AG09319 (cell line): Measurements from ENCODE around the gene SHISA4.
"Not testable (repeated sequence)": the region's sequence is repeated elsewhere in the genome, so short reads cannot be mapped to it uniquely, and the experiment has no call there.

Source experiments
- DNase-seq: peaks from one replicate; pipeline ENCODE4 v3.0.0-alpha.2; 2010; ENCODE audit warnings: low read depth; ENCODE audit errors: extremely low read depth
- CTCF ChIP-seq: IDR thresholded peaks from 2 replicates; pipeline ENCODE4 v1.5.1; 2011; ENCODE audit warnings: low read depth, mild to moderate bottlenecking, inconsistent platforms, low read length, moderate library complexity

SHISA4 gene, protein sequence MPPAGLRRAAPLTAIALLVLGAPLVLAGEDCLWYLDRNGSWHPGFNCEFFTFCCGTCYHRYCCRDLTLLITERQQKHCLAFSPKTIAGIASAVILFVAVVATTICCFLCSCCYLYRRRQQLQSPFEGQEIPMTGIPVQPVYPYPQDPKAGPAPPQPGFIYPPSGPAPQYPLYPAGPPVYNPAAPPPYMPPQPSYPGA

DNA sequence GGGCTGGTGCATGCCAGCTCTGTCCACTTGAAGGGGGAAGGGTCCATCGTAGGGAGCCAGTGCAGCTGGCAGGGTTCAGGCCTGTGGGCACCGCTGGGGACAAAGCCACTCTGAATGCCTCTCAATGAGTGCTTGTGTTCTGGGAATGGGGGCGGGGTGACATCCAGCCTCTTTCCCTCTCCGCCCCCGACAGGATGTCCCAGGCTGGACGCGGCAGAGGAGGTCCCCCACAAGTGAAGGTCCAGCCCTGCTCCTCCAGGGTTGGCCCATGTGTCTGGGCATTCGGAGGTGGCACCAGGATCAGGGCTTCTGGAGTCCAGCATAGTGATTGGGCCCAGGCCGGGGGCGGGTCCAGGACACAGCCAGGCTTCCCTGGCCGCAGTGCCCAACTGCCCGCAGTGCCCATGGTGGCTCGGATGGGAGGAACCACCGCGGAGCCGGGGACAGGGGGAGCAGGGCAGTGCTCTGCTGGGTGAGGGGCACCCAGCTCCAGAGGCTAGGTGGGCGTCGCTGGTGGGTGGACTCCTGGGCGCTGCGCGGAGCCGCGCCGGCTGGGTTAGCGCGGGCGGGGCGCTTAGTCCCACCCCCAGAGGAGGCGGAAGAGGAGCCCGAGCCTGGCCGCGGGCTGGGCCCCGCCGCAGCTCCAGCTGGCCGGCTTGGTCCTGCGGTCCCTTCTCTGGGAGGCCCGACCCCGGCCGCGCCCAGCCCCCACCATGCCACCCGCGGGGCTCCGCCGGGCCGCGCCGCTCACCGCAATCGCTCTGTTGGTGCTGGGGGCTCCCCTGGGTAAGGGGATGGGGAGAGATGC is at the start of gene SHISA4:
Gene SHISA4, plus strand, starts transcription at position 617 of the 808 bp plus-strand sequence. Its CDS starts 97 bp downstream, at position 714.
- DNase-seq = peak; percentile 32
- no peak for TF ChIP-seq CTCF

GRCh38 chr1:201839089-201839488 is 49.6 kb upstream of the SHISA4 start:
- DNase-seq = not testable (repeated sequence)

- no peak for TF ChIP-seq CTCF
- DNase-seq = no peak
These were observed 48.6 kb upstream of the SHISA4 start for GRCh38 chr1:201840055-201840454.

GRCh38 chr1:201840490-201840889 is 48.2 kb upstream of the SHISA4 start:
- TF ChIP-seq CTCF = no peak
- DNase-seq = no peak

DNA sequence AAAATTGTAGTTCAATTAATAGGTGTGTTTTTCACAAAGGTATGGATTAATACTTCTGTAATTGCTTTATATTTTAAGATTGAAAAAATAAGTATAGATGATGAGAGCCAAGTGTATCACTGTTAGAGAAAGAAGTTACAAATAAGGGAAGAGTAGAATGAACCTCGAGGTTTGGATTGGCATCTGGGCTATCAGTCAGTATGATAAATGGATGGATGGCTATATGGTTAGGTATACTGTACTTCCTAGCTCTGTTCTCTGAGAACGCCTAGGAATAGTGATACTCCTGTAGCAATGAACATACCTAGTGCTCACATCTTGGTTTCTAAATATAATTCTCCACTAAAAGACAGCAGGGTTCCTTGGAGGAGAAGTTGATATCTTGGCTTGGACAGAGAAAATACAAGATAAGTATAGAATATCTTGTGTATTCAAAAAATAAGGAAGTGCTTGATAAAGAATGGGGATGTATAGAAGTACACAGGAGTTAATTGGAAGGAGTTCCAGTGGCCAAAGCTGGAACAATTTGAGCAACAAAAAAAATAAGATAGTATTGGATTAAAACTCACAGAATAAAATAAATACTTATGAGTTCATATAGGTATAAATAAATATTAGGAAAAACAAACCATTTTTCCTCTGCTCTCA is 47.3 kb upstream of the SHISA4 start:
- TF ChIP-seq CTCF = no peak
- DNase-seq = no peak

DNA sequence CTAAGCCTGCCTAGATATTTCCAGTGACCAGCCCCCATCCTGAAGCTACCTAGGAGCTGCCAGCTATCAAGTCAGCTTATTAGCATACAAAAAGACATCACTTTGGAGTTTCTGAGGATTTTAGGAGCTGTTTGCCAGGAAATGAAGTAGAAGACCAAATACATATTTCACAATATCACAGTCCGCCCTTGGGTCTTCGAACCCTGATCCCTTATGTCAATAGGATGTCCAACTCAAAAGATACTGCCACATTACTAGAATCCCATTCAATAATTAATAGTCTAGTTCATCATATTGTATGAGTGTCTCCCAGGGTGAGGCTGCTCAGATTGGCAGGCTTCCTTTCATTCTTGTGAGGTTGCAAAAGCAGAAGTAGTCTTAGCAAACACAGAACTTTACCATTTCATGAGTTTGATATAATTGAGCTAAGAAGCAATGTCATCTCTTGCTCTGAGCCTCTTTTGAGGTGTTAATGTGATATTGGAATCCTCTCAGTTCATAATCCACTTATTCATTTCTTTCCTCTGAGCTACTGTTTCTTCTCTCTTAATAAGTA is 46.1 kb upstream of the SHISA4 start:
- no peak for TF ChIP-seq CTCF
- no peak for DNase-seq

DNA sequence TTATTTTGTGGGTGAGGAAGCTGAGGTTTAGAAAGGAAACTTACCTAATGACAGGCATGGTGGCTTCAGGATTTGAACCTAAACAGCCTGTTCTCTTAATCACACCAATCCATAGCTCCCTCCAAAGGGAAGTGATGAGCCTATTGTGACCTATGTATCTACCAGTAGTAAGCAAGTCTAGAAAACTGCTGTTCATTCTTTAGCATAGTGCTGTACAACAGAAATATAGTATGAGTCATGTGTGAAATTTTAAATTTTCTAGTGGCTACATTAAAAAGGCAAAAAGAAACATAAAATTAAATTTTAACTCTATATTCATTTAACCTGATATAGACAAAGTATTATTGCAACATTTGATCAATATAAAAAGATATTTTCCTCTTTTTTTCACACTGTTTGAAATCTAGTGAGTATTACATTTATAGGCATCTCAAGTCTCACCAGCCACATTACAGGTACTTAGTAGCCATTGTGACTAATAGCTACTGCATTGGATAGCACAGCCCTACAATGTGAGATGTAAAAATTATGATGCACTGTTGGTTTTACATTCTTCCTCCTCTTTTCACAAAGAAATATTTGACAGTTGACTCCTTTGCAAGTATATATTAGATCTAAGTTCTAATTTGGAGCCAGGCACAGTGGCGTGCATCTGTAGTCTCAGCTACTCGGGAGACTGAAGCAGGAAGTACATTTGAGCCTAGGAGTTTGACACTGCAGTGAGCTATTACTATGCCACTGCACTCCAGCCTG is 43.2 kb upstream of the SHISA4 start:
- no peak for DNase-seq
- no peak for TF ChIP-seq CTCF
